Measurements from ENCODE around the gene TBC1D22B. TPM values are rescaled to one million over a fixed set of nuclear protein-coding genes. Genes with fewer than 3 reads are reported as not detected.

Gene TBC1D22B
- total and polyA plus RNA-seq, 2 donors (not counting 3 experiments of a cell fraction or from before 2014, with no cell fraction given) = 13.1 to 13.6 TPM

- ChIA-PET POLR2A (no interaction called here), CTCF (no interaction called here)
- no peaks in the 10 kb centered on the region for H3K4me1 ChIP-seq (ENCODE audit: control insufficient read depth, extremely low read depth, insufficient read depth, low read length)
- H2AFZ ChIP-seq (ENCODE audit: low read depth, low read length) = no peak overlapping the region
- H3K4me2 ChIP-seq (ENCODE audit: insufficient read depth, low read length) = no peak overlapping the region
- H4K20me1 ChIP-seq (replicated peaks; ENCODE audit: control insufficient read depth, extremely low read depth, insufficient read depth, low read length) = no peaks in the 10 kb centered on the region
- no peak overlapping the region for H3K4me3 ChIP-seq (replicated peaks in 1 of 3; ENCODE audit: insufficient read depth in 1 of 3, low read depth in 1 of 3, low read length in 3 of 3)
- H3K79me2 ChIP-seq (ENCODE audit: control insufficient read depth, insufficient read depth, low read length) = no peaks in the 10 kb centered on the region
- H3K9me1 ChIP-seq (replicated peaks; ENCODE audit: control insufficient read depth, extremely low read depth, insufficient read depth, low read length) = no peaks in the 10 kb centered on the region
- no peaks in the 10 kb centered on the region for H3K27me3 ChIP-seq (ENCODE audit: control insufficient read depth in 2 of 2, insufficient read depth in 2 of 2, low read length in 2 of 2)
- BruUV-seq (replicated peaks) = no TSS peak
- DNase-seq (ENCODE audit: low read depth, low spot score) (no peak), FAIRE-seq (no peak)
- no peak overlapping the region for H3K9ac ChIP-seq (replicated peaks; ENCODE audit: extremely low read depth, insufficient read depth, low read length)
- intact Hi-C loops (cut with micrococcal nuclease) = no loop called here
- TF ChIP-seq MAX (IDR thresholded peaks at IDR 0.05; ENCODE audit: insufficient read depth, insufficient read length) (no peak), GATA2 (IDR thresholded peaks at IDR 0.05; ENCODE audit: insufficient read depth, insufficient read length, low read depth, low read length) (no peak), JUN (IDR thresholded peaks at IDR 0.05; ENCODE audit: borderline replicate concordance, insufficient read depth, insufficient read length, low read depth) (no peak), POLR2AphosphoS5 (IDR thresholded peaks at IDR 0.05; ENCODE audit: insufficient read depth, low read depth, low read length) (no peak), MYC (IDR thresholded peaks at IDR 0.05; ENCODE audit: low read depth, low read length) (no peak), FOS (IDR thresholded peaks at IDR 0.05; ENCODE audit: borderline replicate concordance, insufficient read depth, low read length) (no peak), EZH2 (IDR thresholded peaks at IDR 0.05; ENCODE audit: borderline replicate concordance, low read depth, low read length, severe bottlenecking) (no peak), CTCF (IDR thresholded peaks at IDR 0.05; ENCODE audit: extremely low read depth in 1 of 2, insufficient read depth in 1 of 2, low read depth in 1 of 2, low read length in 2 of 2) (no peak), POLR2A (IDR thresholded peaks at IDR 0.05; ENCODE audit: low read depth, low read length) (no peak)
- no peaks in the 10 kb centered on the region for H3K9me3 ChIP-seq (replicated peaks; ENCODE audit: control insufficient read depth, insufficient read depth, low read length)
- no peak overlapping the region for H3K27ac ChIP-seq (ENCODE audit: insufficient read depth, low read depth, low read length)
- dilution Hi-C loops (cut with MboI; ENCODE audit: extremely low pct_ligation_motif_present, low sequenced_read_pairs) = no loop called here
- H3K36me3 ChIP-seq (ENCODE audit: control insufficient read depth in 2 of 2, extremely low read depth in 1 of 2, insufficient read depth in 2 of 2, low read length in 2 of 2) = peaks cover 0 to 17% of the 10 kb centered on the region in 2 experiments
These were observed 51.5 kb downstream of the TBC1D22B start for GRCh38 chr6:37309046-37309445.

Data from endothelial cell of umbilical vein (primary cell).